ENCODE data around the gene IPO11.

- no peak for TF ChIP-seq POLR2A (IDR thresholded peaks at IDR 0.05)
- no peak for TF ChIP-seq CTCF (IDR thresholded peaks at IDR 0.05)
These were observed 17.2 kb upstream of the IPO11 start for GRCh38 chr5:62395210-62395950.

Measured in thyroid gland (tissue), 4 donors.